ENCODE results near the gene TDRD12. TPM values are rescaled to one million over a fixed set of nuclear protein-coding genes. Genes with fewer than 3 reads are reported as not detected.

The TDRD12 gene
- total RNA-seq, 1 donor from 2014 or later = not detected

DNA sequence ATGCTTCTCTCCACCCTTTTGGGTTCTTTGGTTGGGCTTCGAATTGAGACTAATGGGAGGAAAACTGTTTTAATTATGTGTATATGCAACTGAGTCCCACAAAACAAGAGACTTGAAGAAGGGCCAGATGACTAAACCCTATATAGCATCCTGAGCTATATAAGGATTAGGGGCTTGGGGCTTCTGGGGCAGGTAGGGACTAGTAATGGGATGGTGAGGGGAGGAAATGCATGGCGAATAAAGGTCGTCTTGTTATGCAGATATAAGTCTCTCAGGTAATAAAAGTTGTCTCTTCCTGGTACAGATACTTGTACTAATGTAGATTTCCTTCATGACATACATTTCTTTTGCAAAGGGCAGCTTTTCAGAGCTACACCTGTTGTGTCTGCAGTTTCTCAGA is 152.8 kb downstream of the TDRD12 start:
- TF ChIP-seq, protein P1, sequence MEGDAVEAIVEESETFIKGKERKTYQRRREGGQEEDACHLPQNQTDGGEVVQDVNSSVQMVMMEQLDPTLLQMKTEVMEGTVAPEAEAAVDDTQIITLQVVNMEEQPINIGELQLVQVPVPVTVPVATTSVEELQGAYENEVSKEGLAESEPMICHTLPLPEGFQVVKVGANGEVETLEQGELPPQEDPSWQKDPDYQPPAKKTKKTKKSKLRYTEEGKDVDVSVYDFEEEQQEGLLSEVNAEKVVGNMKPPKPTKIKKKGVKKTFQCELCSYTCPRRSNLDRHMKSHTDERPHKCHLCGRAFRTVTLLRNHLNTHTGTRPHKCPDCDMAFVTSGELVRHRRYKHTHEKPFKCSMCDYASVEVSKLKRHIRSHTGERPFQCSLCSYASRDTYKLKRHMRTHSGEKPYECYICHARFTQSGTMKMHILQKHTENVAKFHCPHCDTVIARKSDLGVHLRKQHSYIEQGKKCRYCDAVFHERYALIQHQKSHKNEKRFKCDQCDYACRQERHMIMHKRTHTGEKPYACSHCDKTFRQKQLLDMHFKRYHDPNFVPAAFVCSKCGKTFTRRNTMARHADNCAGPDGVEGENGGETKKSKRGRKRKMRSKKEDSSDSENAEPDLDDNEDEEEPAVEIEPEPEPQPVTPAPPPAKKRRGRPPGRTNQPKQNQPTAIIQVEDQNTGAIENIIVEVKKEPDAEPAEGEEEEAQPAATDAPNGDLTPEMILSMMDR (conservative IDR thresholded peaks at IDR 0.05; ENCODE audit: low read depth, low read length) = no peak
- no peak for DNase-seq (ENCODE audit: low read depth)
- no peak overlapping the region for H3K4me3 ChIP-seq (ENCODE audit: low read depth, low read length)

DNA sequence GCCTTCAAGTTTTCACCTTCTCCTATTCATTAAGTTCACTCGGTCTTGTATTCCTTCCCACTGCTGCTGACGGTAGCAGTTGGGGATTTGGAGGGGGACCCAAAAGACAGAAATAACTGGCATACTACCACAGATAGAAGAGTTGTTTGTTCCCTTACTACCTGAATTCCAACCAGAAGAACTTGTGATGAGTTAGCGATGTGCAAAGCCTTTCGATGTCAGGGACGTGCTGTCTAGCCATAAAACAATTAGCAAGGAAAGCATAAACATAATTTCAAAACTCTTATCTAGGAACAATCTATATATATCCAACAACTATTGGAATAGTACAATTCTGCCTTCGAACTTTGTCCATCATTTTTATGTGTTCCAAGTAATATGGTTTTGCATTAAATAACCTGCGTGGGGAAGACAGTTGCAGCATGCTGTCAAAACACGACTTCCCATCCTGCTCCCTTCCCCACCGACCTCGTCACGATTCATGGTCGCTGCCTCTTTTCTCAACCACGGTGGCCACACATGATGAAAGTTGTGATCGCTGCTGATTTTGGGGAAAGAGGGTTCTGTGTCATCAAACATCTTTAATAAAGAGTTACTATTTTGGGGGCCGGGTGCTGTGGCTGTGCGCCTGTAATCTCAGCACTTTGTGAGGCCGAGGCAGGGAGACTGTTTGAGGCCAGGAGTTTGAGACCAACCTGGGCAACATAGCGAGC is 153.8 kb downstream of the TDRD12 start:
- TF ChIP-seq, protein P1 (conservative IDR thresholded peaks at IDR 0.05; ENCODE audit: low read depth, low read length) = no peak
- H3K4me3 ChIP-seq (ENCODE audit: low read depth, low read length) = no peak overlapping the region
- no peak for DNase-seq (ENCODE audit: low read depth)

DNA sequence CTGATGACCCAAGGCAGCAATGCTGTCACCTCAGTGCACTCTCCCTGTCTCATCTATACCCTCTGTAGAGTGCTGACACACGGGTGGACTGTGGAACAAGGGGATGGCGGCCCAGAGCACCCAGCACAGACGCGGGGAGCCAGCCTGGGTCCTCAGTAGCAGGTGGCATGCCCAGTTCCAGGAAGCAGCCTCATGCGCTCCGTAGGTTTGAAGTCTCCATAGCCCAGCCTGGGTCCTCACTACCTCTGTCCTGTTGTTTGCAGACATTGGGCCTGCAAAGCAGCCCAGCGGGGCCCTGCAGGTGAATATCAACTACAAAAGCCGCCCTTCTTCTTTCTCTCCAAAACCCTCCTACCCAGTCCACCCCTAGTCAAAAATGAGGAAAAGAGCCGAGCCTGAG is 155.0 kb downstream of the TDRD12 start:
- no peak overlapping the region for H3K4me3 ChIP-seq (ENCODE audit: low read depth, low read length)
- TF ChIP-seq, protein P1 (conservative IDR thresholded peaks at IDR 0.05; ENCODE audit: low read depth, low read length) = no peak
- no peak for DNase-seq (ENCODE audit: low read depth)

DNA sequence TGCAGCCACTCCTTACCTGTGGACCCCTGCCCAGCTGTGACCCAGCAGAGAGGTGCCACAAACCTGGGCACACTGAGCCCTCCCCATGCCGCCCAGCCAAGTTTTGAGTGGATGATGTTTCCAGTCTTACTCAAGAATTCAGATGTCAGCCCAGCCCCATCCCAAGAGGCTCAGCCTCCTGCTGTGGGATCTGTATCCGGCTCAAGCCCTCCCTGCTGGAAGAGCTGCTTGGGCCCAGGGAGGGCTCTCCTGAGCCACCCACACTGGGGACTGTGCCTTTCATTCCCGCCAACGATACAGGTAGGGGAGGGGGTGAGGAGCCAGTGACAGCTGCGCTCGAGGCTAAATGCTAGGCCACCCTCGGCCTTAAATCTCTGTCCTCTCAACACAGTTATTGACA is 155.9 kb downstream of the TDRD12 start:
- TF ChIP-seq, protein P1 (conservative IDR thresholded peaks at IDR 0.05; ENCODE audit: low read depth, low read length) = no peak
- no peak for DNase-seq (ENCODE audit: low read depth)
- H3K4me3 ChIP-seq (ENCODE audit: low read depth, low read length) = no peak overlapping the region

DNA sequence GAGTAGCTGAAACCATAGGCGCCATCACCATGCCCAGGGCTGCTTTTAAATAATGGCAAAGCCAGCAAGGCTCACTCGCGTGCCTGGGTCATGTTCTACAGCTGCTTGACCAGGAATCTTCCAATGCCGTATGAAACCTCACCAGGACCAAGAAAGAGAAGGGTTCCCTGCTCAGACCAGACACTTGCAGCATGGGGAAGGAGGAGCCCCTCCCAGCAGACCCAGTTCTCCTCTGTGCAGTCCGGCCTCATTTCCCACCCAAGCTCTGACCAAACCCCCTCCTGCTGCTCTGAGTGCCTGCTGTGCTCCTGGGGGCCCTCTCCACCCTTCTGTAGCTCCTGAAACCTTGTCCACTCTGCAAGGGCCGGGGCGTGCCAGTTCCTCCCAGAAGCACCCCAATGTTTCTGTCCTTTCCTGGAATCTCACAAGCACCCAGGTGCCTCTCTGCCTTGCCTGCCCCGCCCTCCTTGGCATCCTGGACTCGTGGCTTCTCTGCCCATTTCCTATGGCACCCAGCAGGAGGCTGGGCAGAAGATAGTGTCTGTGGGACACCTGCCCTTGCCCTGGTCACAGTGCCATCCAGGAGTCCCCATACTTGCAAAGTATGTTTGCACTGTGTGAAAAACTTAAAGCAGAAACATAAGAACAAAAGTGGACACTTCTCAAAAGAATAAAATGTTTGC is 156.8 kb downstream of the TDRD12 start:
- no peak for DNase-seq (ENCODE audit: low read depth)
- TF ChIP-seq, protein P1 (conservative IDR thresholded peaks at IDR 0.05; ENCODE audit: low read depth, low read length) = no peak

DNA sequence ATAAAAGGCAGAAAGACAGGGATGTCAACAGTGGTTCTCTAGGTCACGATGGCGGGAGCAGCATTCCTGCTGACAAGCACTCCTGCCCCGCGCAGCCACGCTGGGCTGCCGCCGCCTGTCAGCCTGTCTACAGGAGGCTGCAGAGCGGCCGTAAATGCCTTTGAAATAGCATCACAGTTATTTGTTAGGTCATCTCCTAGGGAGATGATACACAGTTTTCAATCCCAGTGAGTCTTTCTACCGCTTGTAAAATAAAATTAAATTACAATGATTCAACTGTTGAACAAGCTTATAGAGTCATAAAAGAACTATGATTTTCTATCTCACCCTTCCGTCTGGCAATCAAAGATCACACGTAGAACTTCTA is 157.3 kb downstream of the TDRD12 start:
- no peak overlapping the region for H3K4me3 ChIP-seq (ENCODE audit: low read depth, low read length)
- TF ChIP-seq, protein P1 (conservative IDR thresholded peaks at IDR 0.05; ENCODE audit: low read depth, low read length) = no peak
- no peak for DNase-seq (ENCODE audit: low read depth)

More for the DNA sequence above, 156.8 kb downstream of the TDRD12 start:
- H3K4me3 ChIP-seq (ENCODE audit: low read depth, low read length) = no peak overlapping the region

Other genes starting within 250 kb of the TDRD12 start
- gene PDCD5, start 138.6 kb upstream of the TDRD12 start, total RNA-seq = 298 and 315 TPM in 2 replicates
- 18.2 and 24.0 TPM in 2 replicates for gene ANKRD27, start 44.6 kb upstream of the TDRD12 start, total RNA-seq
- 0.12 TPM in 1 of 2 replicates, not detected in the other for gene RGS9BP, start 43.9 kb upstream of the TDRD12 start, total RNA-seq
- 7.7 and 14.4 TPM in 2 replicates for gene NUDT19, start 27.9 kb upstream of the TDRD12 start, total RNA-seq
- 0.72 TPM in 1 of 2 replicates, not detected in the other for gene SLC7A9, start 150.0 kb downstream of the TDRD12 start, total RNA-seq

All from epithelial cell of proximal tubule (primary cell).